ENCODE data around the gene NUP210L.

Gene NUP210L

DNA sequence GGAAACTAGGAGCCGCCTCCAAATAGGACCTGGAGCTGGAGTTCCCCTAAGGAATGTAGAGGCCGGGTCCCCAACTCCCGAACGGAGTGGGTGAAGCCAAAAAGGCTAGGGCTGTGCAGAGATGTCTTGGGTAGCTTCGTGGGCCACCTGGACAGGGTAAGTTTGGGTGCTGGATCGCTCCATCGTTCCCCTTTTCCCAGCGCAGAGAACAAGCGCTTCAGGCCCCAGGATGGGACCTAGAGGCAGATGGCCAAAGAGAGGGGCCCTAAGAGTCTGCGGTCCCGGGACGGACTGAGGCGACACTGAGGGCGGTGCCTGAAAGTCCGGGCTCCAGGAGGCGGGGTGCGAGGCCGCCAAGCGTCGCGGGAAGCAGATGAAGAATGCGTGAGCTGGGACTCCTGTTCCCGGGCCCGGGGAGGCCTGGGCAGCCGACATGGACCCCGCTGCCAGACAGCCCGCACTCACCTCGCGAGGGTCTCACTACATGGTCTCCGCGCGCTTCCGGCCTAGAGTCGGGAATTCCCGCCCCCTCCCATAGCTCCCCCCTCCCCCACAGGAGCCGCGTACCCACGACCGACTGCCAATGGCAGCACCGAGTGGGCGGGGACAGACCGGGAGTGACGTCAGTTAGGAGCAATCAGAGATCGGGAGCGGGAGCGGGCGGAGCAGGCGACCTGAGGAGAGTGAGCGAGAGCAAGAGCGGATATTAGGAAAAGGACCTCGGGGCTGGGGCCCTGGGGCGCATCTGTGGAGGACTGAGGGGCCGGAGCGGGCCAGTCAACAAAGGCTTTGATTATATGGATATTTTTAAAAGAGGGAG is 191.6 kb downstream of the NUP210L start, which contains the start of gene SLC39A1:
SLC39A1 (minus strand) TSS at position 508 of the 820 bp plus-strand sequence. CDS start 822 bp downstream, outside the sequence.
- Histone ChIP-seq H3F3A (ENCODE audit: low read depth) (no peaks in the 10 kb centered on the region), H3K79me2 (ENCODE audit: insufficient read depth, low read length) (peaks cover 58% of the 10 kb centered on the region), H3K36me3 (ENCODE audit: insufficient read depth, low read length) (no peaks in the 10 kb centered on the region), H3K9me2 (replicated peaks; ENCODE audit: low read depth, low read length) (no peaks in the 10 kb centered on the region), H3K27me3 (ENCODE audit: insufficient read depth, low read length, poor library complexity, severe bottlenecking) (no peaks in the 10 kb centered on the region), H2AFZ (ENCODE audit: low read length) (peak within 1 kb of the TSS; percentile 88), H4K20me1 (ENCODE audit: insufficient read depth, low read length, poor library complexity, severe bottlenecking) (peaks cover 6% of the 10 kb centered on the region), H3K4me2 (ENCODE audit: low read depth, low read length, poor library complexity, severe bottlenecking) (peak within 1 kb of the TSS; percentile 94), H3K9me3 (ENCODE audit: insufficient read depth, low read depth, low read length) (no peaks in the 10 kb centered on the region), H3K4me3 (ENCODE audit: low read length, poor library complexity, severe bottlenecking) (peak within 1 kb of the TSS; percentile 80), H3K9ac (ENCODE audit: low read depth, low read length, poor library complexity, severe bottlenecking) (peak within 1 kb of the TSS; percentile 85), H3K4me1 (ENCODE audit: insufficient read depth, low read length, poor library complexity, severe bottlenecking) (peaks cover 43% of the 10 kb centered on the region)
- TF ChIP-seq EZH2phosphoT487 (IDR thresholded peaks at IDR 0.05; ENCODE audit: borderline replicate concordance): no peak
- TF ChIP-seq, protein P1, sequence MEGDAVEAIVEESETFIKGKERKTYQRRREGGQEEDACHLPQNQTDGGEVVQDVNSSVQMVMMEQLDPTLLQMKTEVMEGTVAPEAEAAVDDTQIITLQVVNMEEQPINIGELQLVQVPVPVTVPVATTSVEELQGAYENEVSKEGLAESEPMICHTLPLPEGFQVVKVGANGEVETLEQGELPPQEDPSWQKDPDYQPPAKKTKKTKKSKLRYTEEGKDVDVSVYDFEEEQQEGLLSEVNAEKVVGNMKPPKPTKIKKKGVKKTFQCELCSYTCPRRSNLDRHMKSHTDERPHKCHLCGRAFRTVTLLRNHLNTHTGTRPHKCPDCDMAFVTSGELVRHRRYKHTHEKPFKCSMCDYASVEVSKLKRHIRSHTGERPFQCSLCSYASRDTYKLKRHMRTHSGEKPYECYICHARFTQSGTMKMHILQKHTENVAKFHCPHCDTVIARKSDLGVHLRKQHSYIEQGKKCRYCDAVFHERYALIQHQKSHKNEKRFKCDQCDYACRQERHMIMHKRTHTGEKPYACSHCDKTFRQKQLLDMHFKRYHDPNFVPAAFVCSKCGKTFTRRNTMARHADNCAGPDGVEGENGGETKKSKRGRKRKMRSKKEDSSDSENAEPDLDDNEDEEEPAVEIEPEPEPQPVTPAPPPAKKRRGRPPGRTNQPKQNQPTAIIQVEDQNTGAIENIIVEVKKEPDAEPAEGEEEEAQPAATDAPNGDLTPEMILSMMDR (conservative IDR thresholded peaks at IDR 0.05; ENCODE audit: low read length): no peak

DNA sequence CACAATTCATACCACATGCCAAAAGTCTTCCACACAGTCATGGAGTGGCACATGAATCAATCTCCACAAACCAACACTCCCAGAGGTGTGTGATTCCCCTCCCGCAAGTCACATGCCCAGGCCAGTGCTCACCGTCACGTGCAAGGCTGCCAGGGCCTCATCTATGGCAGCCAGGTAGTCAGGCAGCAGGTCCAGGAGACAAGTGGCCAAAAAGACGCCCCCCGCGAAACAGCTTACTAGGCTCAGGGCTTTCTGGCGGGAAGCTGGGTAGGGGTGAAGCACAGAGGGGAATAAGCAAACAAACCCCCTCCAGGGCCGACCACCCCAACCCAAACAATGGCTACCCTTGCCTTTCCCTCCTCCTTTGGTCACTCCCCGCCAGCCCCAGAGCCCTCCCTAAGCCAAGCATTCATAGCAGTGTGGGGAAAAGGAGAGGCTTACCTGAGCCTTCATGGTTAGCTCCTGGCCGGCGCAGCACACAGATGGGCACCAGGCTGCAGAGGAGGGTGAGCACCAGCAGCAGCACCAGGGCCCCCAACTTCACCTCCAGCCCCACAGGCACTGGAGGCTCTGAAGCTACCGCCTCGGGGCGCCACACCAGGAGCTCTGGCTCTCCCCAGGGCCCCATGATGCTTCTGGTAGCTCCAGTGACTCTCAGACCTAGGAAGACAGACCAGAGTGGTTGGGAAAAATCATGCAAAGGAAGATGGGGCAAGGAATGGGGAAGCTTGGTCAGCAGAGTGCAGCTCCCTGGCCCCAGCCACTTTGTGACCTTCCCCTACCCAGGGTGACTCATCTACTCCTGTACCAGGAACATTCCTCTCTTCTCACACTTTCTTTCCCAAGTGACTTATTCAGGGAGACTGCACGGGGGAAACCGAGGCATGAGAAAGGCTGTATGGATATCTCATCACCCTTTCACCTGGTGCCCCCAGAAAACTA is 192.5 kb downstream of the NUP210L start:
- H3K4me3 ChIP-seq (ENCODE audit: low read length, poor library complexity, severe bottlenecking): peak overlapping the region; percentile 80
- no peaks in the 10 kb centered on the region for H3K36me3 ChIP-seq (ENCODE audit: insufficient read depth, low read length)
- H2AFZ ChIP-seq (ENCODE audit: low read length): no peak overlapping the region
- no peaks in the 10 kb centered on the region for H3K9me2 ChIP-seq (replicated peaks; ENCODE audit: low read depth, low read length)
- H3K27me3 ChIP-seq (ENCODE audit: insufficient read depth, low read length, poor library complexity, severe bottlenecking): no peaks in the 10 kb centered on the region
- TF ChIP-seq, protein P1 (conservative IDR thresholded peaks at IDR 0.05; ENCODE audit: low read length): no peak
- H4K20me1 ChIP-seq (ENCODE audit: insufficient read depth, low read length, poor library complexity, severe bottlenecking): peaks cover 8% of the 10 kb centered on the region
- H3K79me2 ChIP-seq (ENCODE audit: insufficient read depth, low read length): peaks cover 60% of the 10 kb centered on the region
- peaks cover 46% of the 10 kb centered on the region for H3K4me1 ChIP-seq (ENCODE audit: insufficient read depth, low read length, poor library complexity, severe bottlenecking)
- no peaks in the 10 kb centered on the region for H3F3A ChIP-seq (ENCODE audit: low read depth)
- H3K4me2 ChIP-seq (ENCODE audit: low read depth, low read length, poor library complexity, severe bottlenecking): peak overlapping the region; percentile 94
- H3K9me3 ChIP-seq (ENCODE audit: insufficient read depth, low read depth, low read length): no peaks in the 10 kb centered on the region
- peak overlapping the region; percentile 85 for H3K9ac ChIP-seq (ENCODE audit: low read depth, low read length, poor library complexity, severe bottlenecking)

DNA sequence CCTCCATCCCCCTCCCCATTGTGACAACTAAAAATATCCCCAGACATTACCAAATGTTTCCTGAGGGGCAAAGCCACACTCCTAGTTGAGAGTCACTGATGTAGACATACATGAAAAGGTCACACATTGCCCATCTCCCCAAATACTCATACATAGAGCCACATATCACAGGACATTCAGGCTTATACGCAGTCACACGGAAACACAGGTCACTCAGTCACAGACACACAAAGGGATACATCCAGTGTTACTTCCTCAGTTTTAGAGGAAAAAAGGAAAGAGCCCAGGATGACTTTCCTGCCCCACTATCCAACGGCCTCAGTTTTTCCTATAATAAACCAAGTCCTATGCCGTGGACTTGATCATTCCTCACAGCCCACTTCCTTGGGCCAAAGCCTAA is 193.5 kb downstream of the NUP210L start:
- H2AFZ ChIP-seq (ENCODE audit: low read length): no peak overlapping the region
- H3F3A ChIP-seq (ENCODE audit: low read depth): no peaks in the 10 kb centered on the region
- H3K9ac ChIP-seq (ENCODE audit: low read depth, low read length, poor library complexity, severe bottlenecking): peak overlapping the region; percentile 85
- TF ChIP-seq, protein P1 (conservative IDR thresholded peaks at IDR 0.05; ENCODE audit: low read length): no peak
- no peak for TF ChIP-seq EZH2phosphoT487 (IDR thresholded peaks at IDR 0.05; ENCODE audit: borderline replicate concordance)
- peak overlapping the region; percentile 80 for H3K4me3 ChIP-seq (ENCODE audit: low read length, poor library complexity, severe bottlenecking)
- H3K9me2 ChIP-seq (replicated peaks; ENCODE audit: low read depth, low read length): no peaks in the 10 kb centered on the region
- H3K79me2 ChIP-seq (ENCODE audit: insufficient read depth, low read length): peaks cover 63% of the 10 kb centered on the region
- H4K20me1 ChIP-seq (ENCODE audit: insufficient read depth, low read length, poor library complexity, severe bottlenecking): peaks cover 18% of the 10 kb centered on the region
- peaks cover 49% of the 10 kb centered on the region for H3K4me1 ChIP-seq (ENCODE audit: insufficient read depth, low read length, poor library complexity, severe bottlenecking)
- H3K9me3 ChIP-seq (ENCODE audit: insufficient read depth, low read depth, low read length): no peaks in the 10 kb centered on the region
- H3K27me3 ChIP-seq (ENCODE audit: insufficient read depth, low read length, poor library complexity, severe bottlenecking): no peaks in the 10 kb centered on the region
- H3K36me3 ChIP-seq (ENCODE audit: insufficient read depth, low read length): no peaks in the 10 kb centered on the region
- H3K4me2 ChIP-seq (ENCODE audit: low read depth, low read length, poor library complexity, severe bottlenecking): peak overlapping the region; percentile 94
